Right lobe of liver (tissue), 4 donors: Measurements from ENCODE around the gene COL4A6.

Source experiments
- CTCF ChIP-seq, 4 donors: fragments of 200-600 bp in 3 of 4; fragments of 450-650 bp in 1 of 4; IDR thresholded peaks; one replicate each; pipeline versions ENCODE4 v1.5.1 to v1.8.0; 2016 to 2022; ENCODE audit warnings: antibody characterized with exemption in 4 of 4, mild to moderate bottlenecking in 2 of 4
- POLR2A ChIP-seq: fragments of 450-650 bp; IDR thresholded peaks from one replicate; pipeline ENCODE4 v1.6.1; 2017; ENCODE audit warnings: antibody characterized with exemption, mild to moderate bottlenecking
- donor health status: DM: no; HTN: no; CAD: no.
- donor health status: DM: no; HTN: no; CAD: no.
- donor health status: DM: no; HTN: yes; CAD: no.

- TF ChIP-seq CTCF (IDR thresholded peaks at IDR 0.05) (no peak), POLR2A (no peak)
Measured at GRCh38 chrX:108267557-108267956, 170.7 kb downstream of the COL4A6 start.
